ENCODE results near the gene CASP2.
A peak's percentile ranks its signal among the peaks of the same experiment; 100 is the strongest.

The CASP2 gene

GRCh38 chr7:143287935-143288826 is at the start of gene CASP2:
Gene CASP2, plus strand, starts transcription at chr7:143288351. Its CDS starts 105 bp downstream, at chr7:143288456.
- peak; percentile 72 for DNase-seq (ENCODE audit: low read depth)
- TF ChIP-seq CTCF (IDR thresholded peaks at IDR 0.05; ENCODE audit: control insufficient read depth, extremely low read depth, insufficient read depth), result peak; percentile 34
- peak within 1 kb of the TSS; percentile 80 for H3K4me3 ChIP-seq (ENCODE audit: low read depth, low read length)

- no peak for TF ChIP-seq CTCF (IDR thresholded peaks at IDR 0.05; ENCODE audit: control insufficient read depth, extremely low read depth, insufficient read depth)
- DNase-seq (ENCODE audit: low read depth), result no peak
- no peak overlapping the region for H3K4me3 ChIP-seq (ENCODE audit: low read depth, low read length)
Observed at GRCh38 chr7:143239813-143240212, 48.3 kb upstream of the CASP2 start.

GRCh38 chr7:143240291-143241168 is 47.6 kb upstream of the CASP2 start:
- no peak overlapping the region for H3K4me3 ChIP-seq (ENCODE audit: low read depth, low read length)
- peak; percentile 56 for DNase-seq (ENCODE audit: low read depth)
- TF ChIP-seq CTCF (IDR thresholded peaks at IDR 0.05; ENCODE audit: control insufficient read depth, extremely low read depth, insufficient read depth), result peak; percentile 77

GRCh38 chr7:143242306-143242705 is 45.8 kb upstream of the CASP2 start:
- no peak for DNase-seq (ENCODE audit: low read depth)
- no peak overlapping the region for H3K4me3 ChIP-seq (ENCODE audit: low read depth, low read length)

GRCh38 chr7:143243111-143243510 is 45.0 kb upstream of the CASP2 start:
- TF ChIP-seq CTCF (IDR thresholded peaks at IDR 0.05; ENCODE audit: control insufficient read depth, extremely low read depth, insufficient read depth), result no peak
- no peak for DNase-seq (ENCODE audit: low read depth)
- no peak overlapping the region for H3K4me3 ChIP-seq (ENCODE audit: low read depth, low read length)

More at GRCh38 chr7:143242306-143242705, 45.8 kb upstream of the CASP2 start:
- TF ChIP-seq CTCF (IDR thresholded peaks at IDR 0.05; ENCODE audit: control insufficient read depth, extremely low read depth, insufficient read depth), result no peak

- TF ChIP-seq CTCF (IDR thresholded peaks at IDR 0.05; ENCODE audit: control insufficient read depth, extremely low read depth, insufficient read depth), result no peak
- DNase-seq (ENCODE audit: low read depth), result no peak
Observed at GRCh38 chr7:143243614-143244013, 44.5 kb upstream of the CASP2 start.

More at GRCh38 chr7:143243614-143244013, 44.5 kb upstream of the CASP2 start:
- no peak overlapping the region for H3K4me3 ChIP-seq (ENCODE audit: low read depth, low read length)
